Ishikawa (cell line): Measurements from ENCODE around the gene CHRNB4.

Experiments
- CEBPB ChIP-seq: IDR thresholded peaks from 2 replicates; pipeline ENCODE4 v1.6.1; 2012
- CREB1 ChIP-seq: IDR thresholded peaks from 2 replicates; pipeline ENCODE4 v1.6.1; 2012; ENCODE audit warnings: low read depth
- EGR1 ChIP-seq: IDR thresholded peaks from 2 replicates; pipeline ENCODE4 v1.6.1; 2012
- EP300 ChIP-seq: IDR thresholded peaks from 2 replicates; pipeline ENCODE4 v1.6.1; 2012; ENCODE audit warnings: borderline replicate concordance
- FOXM1 ChIP-seq: IDR thresholded peaks from 2 replicates; pipeline ENCODE4 v1.6.1; 2012; ENCODE audit warnings: low read depth, borderline replicate concordance
- MAX ChIP-seq: IDR thresholded peaks from 2 replicates; pipeline ENCODE4 v1.6.1; 2012
- NFIC ChIP-seq: IDR thresholded peaks from 2 replicates; pipeline ENCODE4 v1.6.1; 2012
- RAD21 ChIP-seq: IDR thresholded peaks from 2 replicates; pipeline ENCODE4 v1.6.1; 2012; ENCODE audit warnings: low read depth
- REST ChIP-seq: IDR thresholded peaks from 2 replicates; pipeline ENCODE4 v1.6.1; 2012; ENCODE audit warnings: low read depth, mild to moderate bottlenecking
- TAF1 ChIP-seq: IDR thresholded peaks from 2 replicates; pipeline ENCODE4 v1.6.1; 2012; ENCODE audit warnings: low read depth, mild to moderate bottlenecking
- TCF12 ChIP-seq: IDR thresholded peaks from 2 replicates; pipeline ENCODE4 v1.6.1; 2012; ENCODE audit warnings: low read depth
- TEAD4 ChIP-seq: IDR thresholded peaks from 2 replicates; pipeline ENCODE4 v1.6.1; 2012
- USF1 ChIP-seq: IDR thresholded peaks from 2 replicates; pipeline ENCODE4 v1.6.1; 2012
- YY1 ChIP-seq: IDR thresholded peaks from 2 replicates; pipeline ENCODE4 v1.6.1; 2012; ENCODE audit warnings: low read depth
- ZBTB7A ChIP-seq: IDR thresholded peaks from 2 replicates; pipeline ENCODE4 v1.6.1; 2012; ENCODE audit warnings: low read depth

The CHRNB4 gene

GRCh38 chr15:78642331-78642730 lies 1.3 kb upstream of the CHRNB4 start:
- no peak for TF ChIP-seq ZBTB7A

- TF ChIP-seq YY1 (no peak), TEAD4 (no peak), MAX (no peak), CEBPB (no peak), ZBTB7A (no peak), USF1 (no peak), RAD21 (no peak)
These were observed 802 bp upstream of the CHRNB4 start for GRCh38 chr15:78641749-78642275.

- TF ChIP-seq EGR1 = peak; percentile 98
- peak; percentile 47 for TF ChIP-seq ZBTB7A
- 0 out of 2 replicates have a peak, but pooled peaks have one; percentile 22 for TF ChIP-seq TEAD4
- no peak for TF ChIP-seq USF1
These were observed 396 bp downstream of the CHRNB4 start for GRCh38 chr15:78640527-78641101.

GRCh38 chr15:78638658-78639314 lies 2.2 kb downstream of the CHRNB4 start:
- TF ChIP-seq RAD21 (peak; percentile 79), YY1 (no peak)

- TF ChIP-seq YY1 (no peak), CREB1 (no peak), NFIC (no peak), TAF1 (no peak), TEAD4 (no peak), CEBPB (no peak), TCF12 (no peak), REST (no peak)
These were observed 3.1 kb downstream of the CHRNB4 start for GRCh38 chr15:78637776-78638435.

- TF ChIP-seq MAX (no peak), NFIC (no peak), EP300 (no peak), FOXM1 (no peak), TEAD4 (no peak), ZBTB7A (no peak), CEBPB (no peak), TCF12 (no peak), USF1 (no peak), TAF1 (no peak), EGR1 (no peak), RAD21 (no peak)
These were observed 4.6 kb downstream of the CHRNB4 start for GRCh38 chr15:78636378-78636859.

GRCh38 chr15:78635346-78635745 lies 5.7 kb downstream of the CHRNB4 start:
- no peak for TF ChIP-seq RAD21
- no peak for TF ChIP-seq TCF12
- no peak for TF ChIP-seq MAX
